ENCODE results near the gene PTPN7.
"Not testable (repeated sequence)": the region's sequence is repeated elsewhere in the genome, so short reads cannot be mapped to it uniquely, and the experiment has no call there.

Gene PTPN7

DNA sequence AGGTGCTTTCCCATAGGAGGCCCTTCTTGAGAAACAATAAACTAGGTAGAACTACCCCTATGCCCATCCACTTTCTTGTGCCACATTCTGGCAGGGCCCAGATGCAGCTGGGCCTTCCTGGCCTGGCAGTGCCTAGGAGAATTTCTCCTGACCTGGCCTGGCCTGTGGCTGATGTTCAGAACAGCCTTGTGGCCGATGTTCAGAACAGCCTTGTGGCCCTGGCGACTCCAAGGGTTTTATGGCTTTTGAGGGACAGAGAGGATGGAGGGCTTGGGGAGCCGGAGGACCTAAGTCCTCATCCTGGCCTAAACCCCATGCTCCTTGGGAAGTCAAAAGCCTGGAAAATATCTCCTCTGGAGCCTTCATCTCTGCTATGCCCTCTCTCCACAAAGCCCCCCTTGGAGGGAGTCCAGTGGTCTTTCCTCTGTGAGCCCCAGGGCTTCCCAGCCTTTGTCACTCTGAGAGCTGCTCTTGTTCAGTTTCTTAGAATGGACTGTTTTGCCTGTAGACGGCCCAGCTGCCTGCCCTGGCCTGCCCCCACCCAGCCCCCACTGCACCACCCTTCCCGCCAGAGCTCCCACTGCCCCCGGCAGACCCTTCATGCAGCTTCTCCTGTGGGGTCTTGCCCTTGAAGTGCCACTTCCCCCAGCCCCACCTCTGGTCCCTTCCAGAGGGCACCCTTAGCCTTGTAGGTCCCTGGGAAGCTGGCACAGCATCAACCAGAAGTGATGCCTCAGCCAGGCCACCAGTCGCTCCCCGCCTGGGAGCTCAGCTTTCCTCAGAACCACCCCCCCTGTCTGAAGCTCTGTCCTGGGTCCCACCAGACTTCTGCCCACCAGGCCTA is 30.7 kb downstream of the PTPN7 start:
- DNase-seq = no peak

DNA sequence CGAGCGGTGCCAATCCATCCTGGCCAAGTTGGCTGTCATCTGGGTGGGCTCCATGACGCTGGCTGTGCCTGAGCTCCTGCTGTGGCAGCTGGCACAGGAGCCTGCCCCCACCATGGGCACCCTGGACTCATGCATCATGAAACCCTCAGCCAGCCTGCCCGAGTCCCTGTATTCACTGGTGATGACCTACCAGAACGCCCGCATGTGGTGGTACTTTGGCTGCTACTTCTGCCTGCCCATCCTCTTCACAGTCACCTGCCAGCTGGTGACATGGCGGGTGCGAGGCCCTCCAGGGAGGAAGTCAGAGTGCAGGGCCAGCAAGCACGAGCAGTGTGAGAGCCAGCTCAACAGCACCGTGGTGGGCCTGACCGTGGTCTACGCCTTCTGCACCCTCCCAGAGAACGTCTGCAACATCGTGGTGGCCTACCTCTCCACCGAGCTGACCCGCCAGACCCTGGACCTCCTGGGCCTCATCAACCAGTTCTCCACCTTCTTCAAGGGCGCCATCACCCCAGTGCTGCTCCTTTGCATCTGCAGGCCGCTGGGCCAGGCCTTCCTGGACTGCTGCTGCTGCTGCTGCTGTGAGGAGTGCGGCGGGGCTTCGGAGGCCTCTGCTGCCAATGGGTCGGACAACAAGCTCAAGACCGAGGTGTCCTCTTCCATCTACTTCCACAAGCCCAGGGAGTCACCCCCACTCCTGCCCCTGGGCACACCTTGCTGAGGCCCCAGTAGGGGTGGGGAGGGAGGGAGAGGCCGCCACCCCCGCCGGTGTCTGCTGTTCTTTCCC is 32.4 kb downstream of the PTPN7 start:
- no peak for DNase-seq

GRCh38 chr1:202127061-202127460 is 33.3 kb downstream of the PTPN7 start:
- DNase-seq = no peak

GRCh38 chr1:202126426-202126825 is 34.0 kb downstream of the PTPN7 start:
- no peak for DNase-seq

GRCh38 chr1:202125611-202126010 is 34.8 kb downstream of the PTPN7 start:
- no peak for DNase-seq

DNA sequence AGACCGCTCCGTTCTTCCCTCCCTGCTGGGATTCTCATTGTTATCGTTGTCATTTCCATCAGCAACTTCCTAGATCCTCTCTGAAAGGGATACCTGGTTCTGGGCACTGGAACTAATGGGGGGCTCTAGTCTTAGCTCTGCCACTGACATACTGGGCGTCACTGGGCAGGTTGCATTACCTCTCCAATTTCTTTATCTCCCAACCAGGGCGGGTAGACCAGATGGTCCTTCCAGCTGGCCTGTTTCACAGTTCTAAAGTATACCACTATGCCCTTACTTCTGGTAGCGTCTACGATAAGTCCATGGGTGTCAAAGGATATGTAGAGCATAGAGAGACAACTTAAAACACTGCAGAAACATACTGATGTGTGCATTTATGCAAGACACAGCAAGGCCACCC is 36.3 kb downstream of the PTPN7 start:
- no peak for DNase-seq

DNA sequence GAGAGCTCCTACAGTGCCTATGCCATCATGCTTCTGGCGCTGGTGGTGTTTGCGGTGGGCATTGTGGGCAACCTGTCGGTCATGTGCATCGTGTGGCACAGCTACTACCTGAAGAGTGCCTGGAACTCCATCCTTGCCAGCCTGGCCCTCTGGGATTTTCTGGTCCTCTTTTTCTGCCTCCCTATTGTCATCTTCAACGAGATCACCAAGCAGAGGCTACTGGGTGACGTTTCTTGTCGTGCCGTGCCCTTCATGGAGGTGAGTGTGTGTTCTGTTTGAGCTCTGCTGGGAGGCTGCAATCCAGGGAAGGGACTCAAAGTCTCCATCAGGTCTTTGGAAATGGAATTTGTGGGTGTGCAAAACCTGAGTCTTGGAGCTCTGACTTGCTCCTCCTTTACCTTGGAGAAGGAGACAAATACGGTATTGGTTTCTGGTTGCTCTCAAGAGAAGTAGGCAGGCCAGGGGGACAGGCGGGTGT is 37.0 kb downstream of the PTPN7 start:
- no peak for DNase-seq

DNA sequence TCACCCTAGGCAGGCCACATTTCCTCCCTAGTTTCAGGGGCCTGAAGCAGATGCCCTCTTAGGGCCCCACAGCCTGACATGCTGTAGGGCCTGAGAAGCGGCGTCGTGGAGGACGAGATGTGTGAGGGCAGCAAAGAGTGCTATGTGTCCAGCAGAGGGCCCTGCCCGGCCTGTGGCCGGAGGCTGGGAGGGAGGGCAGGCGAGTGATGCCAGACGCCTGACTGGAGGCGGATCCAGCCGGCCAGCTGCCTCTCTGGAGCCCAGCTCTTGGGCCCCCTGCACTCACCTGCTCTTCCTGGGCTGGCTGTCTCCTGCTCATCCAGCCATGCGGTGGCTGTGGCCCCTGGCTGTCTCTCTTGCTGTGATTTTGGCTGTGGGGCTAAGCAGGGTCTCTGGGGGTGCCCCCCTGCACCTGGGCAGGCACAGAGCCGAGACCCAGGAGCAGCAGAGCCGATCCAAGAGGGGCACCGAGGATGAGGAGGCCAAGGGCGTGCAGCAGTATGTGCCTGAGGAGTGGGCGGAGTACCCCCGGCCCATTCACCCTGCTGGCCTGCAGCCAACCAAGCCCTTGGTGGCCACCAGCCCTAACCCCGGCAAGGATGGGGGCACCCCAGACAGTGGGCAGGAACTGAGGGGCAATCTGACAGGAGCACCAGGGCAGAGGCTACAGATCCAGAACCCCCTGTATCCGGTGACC is 37.6 kb downstream of the PTPN7 start, which contains the start of gene GPR37L1:
TSS of gene GPR37L1 (plus strand) at position 279 of the 697 bp plus-strand sequence. CDS start at position 326, 47 bp downstream.
- no peak for DNase-seq

DNA sequence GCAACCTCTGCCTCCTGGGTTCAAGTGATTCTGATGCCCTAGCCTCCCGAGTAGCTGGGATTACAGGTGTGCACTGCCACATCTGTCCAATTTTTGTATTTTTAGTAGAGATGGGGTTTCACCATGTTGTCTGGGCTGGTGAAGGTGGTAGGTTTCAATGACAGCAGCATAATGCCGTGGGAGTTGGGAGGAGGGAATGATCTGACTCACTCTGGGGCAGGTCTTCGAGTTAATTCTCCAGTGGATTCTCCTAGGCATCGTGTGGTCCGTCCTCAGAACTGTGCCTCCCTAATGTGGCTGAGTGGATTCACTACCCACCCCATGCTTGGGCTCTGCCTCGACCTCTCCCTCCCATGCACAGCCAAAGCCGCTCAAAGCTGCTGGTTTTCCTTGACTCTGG is 39.4 kb downstream of the PTPN7 start:
- no peak for DNase-seq

DNA sequence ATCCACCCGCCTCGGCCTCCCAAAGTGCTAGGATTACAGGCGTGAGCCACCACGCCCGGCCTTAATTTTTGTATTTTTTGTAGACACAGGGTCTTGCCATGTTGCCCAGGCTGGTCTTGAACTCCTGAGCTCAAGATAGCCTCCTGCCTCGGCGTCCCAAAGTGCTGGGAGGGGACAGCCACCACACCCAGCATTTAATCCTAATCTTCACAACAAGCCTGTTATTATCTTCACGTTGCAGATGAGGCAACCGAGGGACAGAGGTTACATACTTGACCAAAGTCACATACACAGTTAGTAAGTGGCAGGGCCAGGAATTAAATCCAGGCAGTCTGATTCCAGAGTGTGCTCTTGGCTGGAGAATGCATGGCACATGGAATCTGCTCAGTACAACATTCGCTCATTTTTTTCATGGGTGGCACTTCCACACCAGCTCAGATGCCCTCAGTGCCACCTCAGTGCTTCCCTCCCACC is 42.5 kb downstream of the PTPN7 start:
- no peak for DNase-seq

GRCh38 chr1:202116287-202116686 is 44.1 kb downstream of the PTPN7 start:
- no peak for DNase-seq

DNA sequence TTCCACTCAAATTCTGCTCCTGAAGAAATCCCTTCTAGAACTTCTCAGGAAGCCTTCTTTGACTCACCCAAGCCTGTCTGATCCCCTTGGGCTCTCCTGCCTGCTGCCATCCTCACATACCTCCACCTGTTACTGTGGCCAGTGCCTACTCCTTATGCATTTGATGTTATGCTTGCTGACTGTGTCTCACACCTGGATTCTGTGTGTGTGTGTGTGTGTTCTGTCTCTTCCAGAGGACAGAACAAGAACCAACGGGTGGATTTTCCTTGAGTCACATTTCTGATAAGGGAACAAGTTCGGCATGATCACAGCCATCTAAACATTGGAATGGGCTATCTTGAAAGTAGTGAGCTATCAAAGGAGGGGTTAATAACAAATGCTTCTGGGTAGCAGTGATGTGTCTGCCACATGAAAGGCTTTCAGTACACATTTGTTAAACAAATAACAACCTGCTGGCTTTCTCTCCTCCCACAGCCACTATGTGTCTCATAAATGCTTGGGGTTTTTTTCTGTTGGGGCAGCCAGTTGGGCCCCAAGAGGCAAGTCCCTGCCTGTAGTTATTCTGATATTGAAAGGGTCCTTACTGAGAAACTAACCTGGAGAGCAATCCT is 46.6 kb downstream of the PTPN7 start:
- no peak for DNase-seq

DNA sequence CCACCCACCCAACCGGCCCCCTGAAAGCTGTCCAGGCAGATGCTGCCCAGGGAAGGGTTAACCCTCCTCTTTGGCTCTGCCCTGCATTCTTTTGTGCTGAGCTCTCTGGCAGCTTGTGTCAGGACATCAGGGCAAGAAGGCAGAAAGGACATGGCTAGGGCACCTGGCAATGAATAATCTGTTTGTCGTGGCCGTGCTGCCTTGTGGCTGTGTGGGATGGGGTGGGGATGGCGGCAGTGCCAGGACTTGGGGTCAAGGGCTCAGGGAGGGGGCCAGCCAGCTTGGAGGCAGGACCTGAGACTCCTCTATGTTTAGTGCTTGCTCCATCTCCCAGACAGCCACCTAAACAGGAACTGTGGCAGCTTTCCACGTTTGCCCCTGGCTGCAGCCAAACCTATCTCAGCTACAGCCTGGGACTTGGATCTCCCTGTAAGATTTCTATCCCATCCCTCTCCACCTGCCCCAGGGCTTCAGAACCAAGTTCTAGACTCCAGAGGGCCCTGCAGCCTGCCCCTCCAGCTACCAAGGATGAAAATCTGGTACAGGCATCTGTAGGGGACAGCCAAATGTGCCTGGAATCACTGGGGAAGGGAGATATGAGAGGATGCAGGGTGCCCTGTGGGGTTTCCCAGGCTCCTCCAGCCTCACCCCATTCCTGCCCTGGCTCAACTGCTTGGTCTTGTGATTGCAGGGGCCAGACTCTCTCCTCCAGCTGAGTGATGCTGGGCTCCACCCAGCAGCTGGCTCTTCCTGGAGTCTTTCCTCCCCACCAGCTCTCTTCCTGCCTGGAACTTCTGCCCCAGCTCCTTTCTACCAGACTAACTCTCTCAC is 47.3 kb downstream of the PTPN7 start:
- DNase-seq = no peak

- DNase-seq = not testable (repeated sequence)
Observed at GRCh38 chr1:202111589-202111988, 48.8 kb downstream of the PTPN7 start.

GRCh38 chr1:202110977-202111376 is 49.4 kb downstream of the PTPN7 start:
- no peak for DNase-seq

DNA sequence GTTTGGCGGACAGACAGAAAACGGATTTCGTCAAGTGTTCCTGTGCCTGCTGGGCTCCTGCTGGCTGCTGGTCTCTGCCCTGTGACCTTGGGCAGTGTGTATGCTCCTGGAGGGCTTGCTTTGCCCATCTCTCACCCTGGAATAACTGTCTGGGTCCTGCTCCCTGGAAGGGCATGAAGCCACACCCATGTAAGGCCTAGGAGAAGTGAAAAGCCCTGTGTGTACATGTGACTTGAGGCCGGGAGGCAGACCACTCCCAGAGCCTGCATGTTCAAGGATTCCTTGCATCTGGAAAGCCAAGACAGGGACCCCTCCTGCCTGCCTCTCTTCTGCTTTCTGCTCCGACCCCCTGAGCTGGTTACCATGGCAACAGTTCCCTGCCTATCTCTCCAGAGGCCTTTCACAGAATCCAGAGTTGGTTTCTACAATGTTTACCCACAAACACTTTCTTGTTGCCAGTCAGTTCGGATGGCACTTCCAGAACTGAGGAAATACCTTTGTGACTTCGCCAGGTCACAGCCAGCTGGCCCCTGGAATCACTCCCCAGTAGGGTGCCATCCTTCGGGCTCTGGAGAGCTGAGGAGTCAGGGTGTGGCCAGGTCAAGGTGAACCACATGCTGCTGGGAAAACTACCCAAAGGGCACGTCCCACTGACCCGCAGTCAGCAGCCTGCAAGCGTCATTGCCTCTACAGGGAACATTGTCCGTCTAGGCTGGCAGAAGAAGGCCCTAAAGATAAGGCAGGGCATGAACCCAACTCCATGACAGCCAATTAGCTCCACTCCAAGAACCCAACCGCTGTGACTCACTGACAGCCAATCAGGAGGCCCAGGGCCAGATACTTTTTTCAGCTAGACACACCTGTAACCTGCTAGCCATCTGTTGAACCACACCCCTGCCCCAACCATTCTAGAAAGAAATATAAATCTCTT is 52.3 kb downstream of the PTPN7 start:
- no peak for DNase-seq

- no peak for DNase-seq
Observed at GRCh38 chr1:202107321-202107761, 53.1 kb downstream of the PTPN7 start.

GRCh38 chr1:202106340-202107254 is 53.8 kb downstream of the PTPN7 start:
- DNase-seq = no peak

All from activated CD4-positive, alpha-beta T cell treated with anti-CD3 and anti-CD28 coated beads, Interleukin-2, Interleukin-6, amounts not matched to agents 100 ng/mL and 50 ng/mL, durations not matched to agents 16 hours and 8 hours (primary cell).